Suppressor macrophage treated with lipopolysaccharide for 4 hours (primary cell): ENCODE data around the gene ZNF324B.
"Not testable (repeated sequence)": the region's sequence is repeated elsewhere in the genome, so short reads cannot be mapped to it uniquely, and the experiment has no call there.

Experiments
- DNase-seq: peaks from one replicate; pipeline ENCODE4 v3.0.0-alpha.2; 2020

Gene ZNF324B

GRCh38 chr19:58482372-58482771, 30.9 kb downstream of the ZNF324B start:
- DNase-seq: no peak

GRCh38 chr19:58483776-58484175, 32.4 kb downstream of the ZNF324B start:
- DNase-seq: no peak

- DNase-seq: not testable (repeated sequence)
Measured at GRCh38 chr19:58484349-58484748, 32.9 kb downstream of the ZNF324B start.

GRCh38 chr19:58491393-58491792, 40.0 kb downstream of the ZNF324B start:
- DNase-seq: no peak

- no peak for DNase-seq
Measured at GRCh38 chr19:58492265-58492664, 40.8 kb downstream of the ZNF324B start.

- DNase-seq: no peak
Measured at GRCh38 chr19:58497634-58498170, 46.3 kb downstream of the ZNF324B start.

- DNase-seq: no peak
Measured at GRCh38 chr19:58498316-58499020, 47.0 kb downstream of the ZNF324B start.

GRCh38 chr19:58499021-58499927, 47.9 kb downstream of the ZNF324B start:
- DNase-seq: peak; percentile 99

GRCh38 chr19:58500242-58500641, 48.8 kb downstream of the ZNF324B start:
- DNase-seq: no peak
